Epithelial cell of proximal tubule (primary cell): ENCODE data around the gene NSD1. TPM values are rescaled to one million over a fixed set of nuclear protein-coding genes. Genes with fewer than 3 reads are reported as not detected.

Source experiments
- DNase-seq: peaks from one replicate; pipeline ENCODE4 v3.0.0-alpha.2; 2011; ENCODE audit warnings: low read depth
- H3K4me3 ChIP-seq: 2 replicates; pipeline ENCODE4 v1.5.1; 2011; ENCODE audit warnings: low read depth, mild to moderate bottlenecking, low read length
- total RNA-seq: library from RNA; depleted of rRNA; stranded (reverse); fragments of >200 nt; gene quantifications from 2 replicates; pipeline ENCODE4 v1.2.3, GENCODE V29; 2015
- TF ChIP-seq, protein P1 (sequence below): conservative IDR thresholded peaks from 2 replicates; pipeline ENCODE4 v1.5.1; 2012; ENCODE audit warnings: low read depth, mild to moderate bottlenecking, low read length

Gene NSD1
- total RNA-seq, 1 donor from 2014 or later = 30.6 TPM

DNA sequence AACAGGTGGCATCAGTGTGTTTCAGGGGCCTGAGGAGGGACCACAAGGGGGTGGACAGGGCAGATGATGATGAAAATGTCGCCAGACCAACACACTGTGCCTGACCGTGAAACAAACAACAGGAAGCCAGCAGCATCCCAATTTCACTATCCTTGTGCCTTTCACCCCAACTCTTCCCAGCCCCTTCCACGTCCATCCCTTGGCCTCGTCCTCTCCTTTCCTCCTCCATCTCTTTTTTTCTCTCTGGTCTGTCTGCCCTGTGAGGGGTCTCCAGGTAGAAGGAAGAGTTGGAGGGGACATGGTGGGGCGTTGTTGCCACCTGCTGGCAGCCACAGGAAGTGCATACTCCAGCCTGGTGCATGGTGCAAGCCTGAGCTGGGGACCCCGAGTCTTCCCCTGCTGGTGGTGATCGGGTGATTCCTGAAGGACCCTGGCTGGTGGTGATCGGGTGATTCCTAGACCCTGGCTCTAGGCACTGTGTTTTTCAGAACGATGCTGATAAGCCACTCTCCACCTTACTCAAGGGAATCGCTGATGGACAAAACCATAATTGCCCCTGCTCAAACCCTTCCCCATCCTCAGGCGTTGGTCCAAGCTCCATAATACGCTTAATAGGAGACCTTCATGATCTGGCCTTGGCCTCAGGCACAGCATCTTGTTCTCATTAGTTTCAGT is 21.7 kb upstream of the NSD1 start:
- no peak overlapping the region for H3K4me3 ChIP-seq
- TF ChIP-seq, protein P1, sequence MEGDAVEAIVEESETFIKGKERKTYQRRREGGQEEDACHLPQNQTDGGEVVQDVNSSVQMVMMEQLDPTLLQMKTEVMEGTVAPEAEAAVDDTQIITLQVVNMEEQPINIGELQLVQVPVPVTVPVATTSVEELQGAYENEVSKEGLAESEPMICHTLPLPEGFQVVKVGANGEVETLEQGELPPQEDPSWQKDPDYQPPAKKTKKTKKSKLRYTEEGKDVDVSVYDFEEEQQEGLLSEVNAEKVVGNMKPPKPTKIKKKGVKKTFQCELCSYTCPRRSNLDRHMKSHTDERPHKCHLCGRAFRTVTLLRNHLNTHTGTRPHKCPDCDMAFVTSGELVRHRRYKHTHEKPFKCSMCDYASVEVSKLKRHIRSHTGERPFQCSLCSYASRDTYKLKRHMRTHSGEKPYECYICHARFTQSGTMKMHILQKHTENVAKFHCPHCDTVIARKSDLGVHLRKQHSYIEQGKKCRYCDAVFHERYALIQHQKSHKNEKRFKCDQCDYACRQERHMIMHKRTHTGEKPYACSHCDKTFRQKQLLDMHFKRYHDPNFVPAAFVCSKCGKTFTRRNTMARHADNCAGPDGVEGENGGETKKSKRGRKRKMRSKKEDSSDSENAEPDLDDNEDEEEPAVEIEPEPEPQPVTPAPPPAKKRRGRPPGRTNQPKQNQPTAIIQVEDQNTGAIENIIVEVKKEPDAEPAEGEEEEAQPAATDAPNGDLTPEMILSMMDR = peak; percentile 97
- no peak for DNase-seq

DNA sequence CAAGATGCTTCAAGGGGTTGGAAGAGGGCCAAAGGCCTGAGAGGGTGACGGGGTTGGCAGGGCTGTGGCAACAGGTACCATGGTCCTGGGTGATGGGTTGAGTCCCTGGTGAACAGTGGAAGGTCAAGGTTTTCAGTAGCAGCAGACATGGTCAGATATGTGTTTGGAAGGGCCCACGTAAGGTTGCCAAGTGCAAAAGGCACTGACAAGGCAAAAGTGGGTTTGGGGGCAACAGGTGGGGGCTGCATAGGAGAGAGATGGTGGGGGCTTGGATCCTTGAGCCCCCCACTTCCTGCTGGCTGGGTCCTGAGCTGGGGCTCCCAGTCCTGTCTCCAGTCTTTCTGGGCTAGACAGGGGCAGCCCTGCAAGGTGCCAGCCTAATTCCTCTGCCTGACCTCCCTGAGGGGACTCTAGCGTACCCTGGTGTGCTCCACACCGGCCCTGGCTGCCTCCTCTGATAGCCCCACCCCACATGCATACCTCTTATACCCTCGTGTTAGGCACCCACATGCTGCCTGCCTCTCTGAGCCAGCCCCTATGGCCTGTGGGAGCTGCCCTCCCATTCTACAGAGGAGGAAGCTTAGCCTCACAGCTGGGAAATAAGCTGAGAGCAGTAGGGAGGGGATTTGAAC is 20.9 kb upstream of the NSD1 start:
- no peak overlapping the region for H3K4me3 ChIP-seq
- TF ChIP-seq, protein P1 = no peak
- no peak for DNase-seq

DNA sequence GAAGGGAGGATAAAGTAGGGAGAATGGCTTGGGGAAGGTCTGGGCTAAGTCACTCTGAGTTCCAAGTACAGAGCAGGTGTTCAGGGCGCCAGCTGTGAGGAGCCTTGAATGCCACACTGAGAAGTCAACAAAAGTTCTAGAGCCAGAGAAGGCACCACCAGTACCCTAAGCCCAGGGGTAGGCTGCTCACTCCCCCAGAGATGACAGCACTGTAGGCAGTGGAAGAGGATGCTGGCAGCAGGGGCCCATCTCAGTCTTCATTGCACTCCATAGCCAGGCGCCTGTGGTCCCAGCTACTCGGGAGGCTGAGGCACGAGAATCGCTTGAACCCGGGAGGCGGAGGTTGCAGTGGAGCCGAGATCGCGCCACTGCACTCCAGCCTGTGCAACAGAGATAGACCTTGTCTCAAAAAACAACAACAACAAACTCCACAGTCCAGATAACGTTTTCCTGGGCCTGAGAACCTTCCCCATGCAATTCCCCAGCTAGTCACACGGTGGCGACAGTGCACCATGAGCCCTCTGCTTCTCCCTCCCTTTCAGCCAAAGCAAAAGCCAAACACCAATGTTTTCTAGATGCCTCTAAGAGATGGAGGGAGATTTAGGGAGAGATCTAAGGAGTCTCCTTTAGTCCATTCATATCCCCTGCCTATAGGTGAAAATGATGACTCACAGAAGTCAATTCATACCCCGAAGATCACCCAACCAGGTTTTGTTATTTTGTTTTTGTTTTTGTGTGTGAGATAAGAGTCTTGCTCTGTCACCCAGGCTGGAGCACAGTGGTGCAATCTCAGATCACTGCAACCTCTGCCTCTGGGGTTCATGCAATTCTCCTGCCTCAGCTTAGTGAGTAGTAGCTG is 19.8 kb upstream of the NSD1 start:
- no peak overlapping the region for H3K4me3 ChIP-seq
- DNase-seq = peak; percentile 13
- TF ChIP-seq, protein P1 = peak; percentile 99

DNA sequence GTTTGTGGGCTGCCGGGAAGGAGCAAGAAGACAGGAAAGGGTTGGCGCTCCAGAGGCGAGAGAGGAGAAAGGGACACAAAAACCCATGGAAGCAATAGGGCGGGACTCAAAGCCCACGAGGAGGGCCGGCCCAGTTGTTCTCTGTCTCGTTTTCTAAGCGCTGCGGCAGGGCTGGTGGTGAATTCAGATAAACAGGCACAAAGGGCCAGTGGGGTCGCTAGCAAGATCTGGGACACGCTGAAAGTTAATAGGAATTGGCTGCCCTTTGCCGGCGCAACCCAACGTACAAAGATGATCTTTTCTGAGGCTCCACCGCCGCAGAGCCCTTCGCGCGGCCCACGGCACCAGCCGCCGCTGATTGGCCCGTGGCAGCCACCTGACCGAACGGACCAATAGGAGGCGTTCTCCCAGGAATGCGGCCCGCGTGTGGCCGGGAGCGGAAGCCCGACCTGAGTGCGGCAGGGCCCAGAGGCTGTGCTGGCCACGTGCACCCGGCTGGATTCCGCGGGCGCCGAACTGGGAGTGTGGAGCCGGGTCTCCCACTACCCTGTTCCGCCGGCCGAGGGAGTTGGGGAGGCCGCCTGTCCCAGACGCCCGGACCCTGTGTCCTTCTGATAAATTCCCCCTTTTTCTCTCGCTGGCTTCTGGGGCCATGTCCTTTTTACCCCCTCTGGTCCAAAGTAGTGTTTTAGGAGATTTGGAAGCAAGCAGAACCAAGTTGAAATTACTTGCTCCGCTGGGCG is 16.8 kb upstream of the NSD1 start:
- DNase-seq = peak; percentile 13
- TF ChIP-seq, protein P1 = no peak
- peak overlapping the region; percentile 36 for H3K4me3 ChIP-seq

DNA sequence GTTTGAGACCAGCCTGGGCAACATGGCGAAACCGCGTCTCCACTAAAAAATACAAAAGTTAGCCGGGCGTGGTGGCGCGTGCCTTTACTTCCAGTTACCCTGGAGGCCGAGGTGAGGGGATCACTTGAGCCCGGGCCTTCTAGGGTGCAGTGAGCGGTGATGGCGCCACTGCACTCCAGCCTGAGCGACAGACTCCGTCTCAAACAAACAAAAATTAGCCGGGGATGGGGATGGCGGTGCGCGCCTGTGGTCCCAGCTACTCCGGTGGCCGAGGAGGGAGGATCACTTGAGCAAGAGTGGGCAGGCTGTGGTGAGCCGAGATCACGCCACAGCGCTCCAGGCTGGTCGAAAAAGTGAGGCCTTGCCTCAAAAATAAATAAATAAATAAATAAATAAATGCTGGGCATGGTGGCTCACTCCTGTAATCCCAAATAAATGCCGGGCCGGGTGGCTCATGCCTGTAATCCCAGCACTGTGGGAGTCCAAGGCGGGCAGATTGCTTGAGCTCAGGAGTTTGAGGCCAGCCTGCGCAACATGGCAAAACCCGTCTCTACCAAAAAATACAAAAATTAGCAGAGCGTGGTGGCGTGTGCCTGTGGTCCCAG is 16.0 kb upstream of the NSD1 start:
- DNase-seq = no peak
- H3K4me3 ChIP-seq = no peak overlapping the region
- TF ChIP-seq, protein P1 = no peak

DNA sequence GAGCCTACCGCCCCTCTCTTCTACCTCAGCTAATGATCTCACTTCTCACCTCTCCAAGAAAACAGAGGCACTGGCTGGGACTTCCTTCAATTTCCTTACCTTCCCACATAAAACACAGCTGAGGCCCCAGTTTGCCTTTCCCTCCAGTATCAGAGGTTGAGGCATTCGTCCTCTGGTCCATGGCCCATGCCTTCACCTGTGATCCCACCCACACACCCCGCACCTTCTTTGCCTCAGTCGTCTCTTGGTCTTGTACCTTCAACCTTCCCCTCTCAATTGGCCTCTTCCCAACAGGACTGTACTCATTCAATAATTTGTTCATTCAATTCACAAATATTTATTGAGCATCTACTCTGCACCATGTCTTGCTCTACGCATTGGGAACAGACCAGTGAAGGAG is 11.0 kb upstream of the NSD1 start:
- TF ChIP-seq, protein P1 = no peak
- DNase-seq = no peak
- no peak overlapping the region for H3K4me3 ChIP-seq
